Ectodermal cell (in vitro differentiated cells): ENCODE measurements around the gene MAPKAP1. TPM values are rescaled to one million over a fixed set of nuclear protein-coding genes. Genes with fewer than 3 reads are reported as not detected.

Source experiments
- H3K27ac ChIP-seq: 2 replicates; pipeline ENCODE4 v1.7.0; 2013; ENCODE audit warnings: mild to moderate bottlenecking, low read depth, low read length; ENCODE audit not compliant: insufficient read depth, poor library complexity, severe bottlenecking
- H3K27me3 ChIP-seq: 2 replicates; pipeline ENCODE4 v1.7.0; 2013; ENCODE audit warnings: mild to moderate bottlenecking, low read length; ENCODE audit not compliant: insufficient read depth, control insufficient read depth, poor library complexity, severe bottlenecking
- H3K36me3 ChIP-seq: one replicate; pipeline ENCODE4 v1.7.0; 2013; ENCODE audit warnings: low read length; ENCODE audit not compliant: control insufficient read depth, insufficient read depth
- H3K4me1 ChIP-seq: one replicate; pipeline ENCODE4 v1.7.0; 2013; ENCODE audit warnings: low read length; ENCODE audit not compliant: control insufficient read depth, insufficient read depth
- H3K4me3 ChIP-seq: 2 replicates; pipeline ENCODE4 v1.7.0; 2013; ENCODE audit warnings: low read depth, low read length, control low read depth; ENCODE audit not compliant: insufficient read depth
- H3K9me3 ChIP-seq: 2 replicates; pipeline ENCODE4 v1.7.0; 2013; ENCODE audit warnings: mild to moderate bottlenecking, low read length, moderate library complexity; ENCODE audit not compliant: control insufficient read depth
- WGBS, 2 experiments: methylation state at CpG; one replicate each; pipeline ENCODE4 v1.1.7; 2013; ENCODE audit warnings: missing lambda C conversion rate in 2 of 2; 5-methylcytosine and 5-hydroxymethylcytosine counted together
- polyA plus RNA-seq, 4 experiments: library from polyadenylated mRNA; stranded (reverse); fragments of 50-300 nt; gene quantifications; one replicate each; pipeline ENCODE4 v1.2.3, GENCODE V29; 2013

MAPKAP1 gene
- polyA plus RNA-seq (2013, experiment 1 of 4) = 75.0 TPM
- polyA plus RNA-seq (2013, experiment 2 of 4) = 59.8 TPM
- 46.1 TPM for polyA plus RNA-seq (2013, experiment 3 of 4)
- polyA plus RNA-seq (2013, experiment 4 of 4) = 52.4 TPM

DNA sequence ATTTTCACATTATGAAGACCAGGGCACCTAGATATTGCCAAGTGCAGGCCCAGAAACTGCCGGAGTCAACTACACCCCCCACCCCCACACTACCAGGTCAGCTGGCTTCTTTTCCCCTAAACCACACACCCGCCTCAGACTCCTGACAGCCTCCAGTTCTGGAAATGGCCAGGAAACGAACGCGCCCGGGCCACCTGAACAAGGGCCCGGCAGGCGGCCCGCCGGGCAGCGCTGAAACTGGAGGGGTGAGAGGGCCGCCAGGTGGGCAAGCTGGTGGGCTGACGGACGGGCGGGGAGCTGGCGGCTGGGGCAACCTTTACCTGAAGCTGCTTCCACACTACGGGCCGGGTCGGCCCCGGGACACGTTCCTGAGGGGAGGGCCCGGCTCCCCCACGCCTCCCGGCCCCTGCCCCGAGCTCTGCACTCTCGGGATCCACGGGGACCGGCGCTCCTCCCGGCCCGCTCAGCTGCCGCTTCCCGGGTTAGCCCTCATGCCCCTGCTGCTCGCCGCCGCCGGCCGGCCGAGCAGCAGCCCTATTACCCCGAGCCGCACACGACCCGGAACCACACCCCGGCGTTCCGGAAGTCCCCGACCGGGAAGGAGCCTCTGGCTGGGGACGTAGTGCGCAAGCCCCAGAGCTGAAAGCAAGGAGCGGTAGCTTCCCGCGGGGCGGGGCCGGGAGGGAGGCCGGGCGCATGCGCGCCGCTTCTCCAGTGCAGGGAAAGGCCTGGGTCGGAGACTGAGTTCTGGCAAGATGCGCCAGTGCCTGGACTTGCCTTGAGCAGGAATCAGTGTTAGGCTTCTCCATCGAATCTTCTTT, at the start of gene MAPKAP1:
Gene MAPKAP1, minus strand, starts transcription at position 558 of the 821 bp plus-strand sequence. CDS start 34,634 bp downstream, outside the sequence.
- peaks cover 4% of the 10 kb centered on the region for H3K4me1 ChIP-seq
- no peaks in the 10 kb centered on the region for H3K9me3 ChIP-seq
- no peaks in the 10 kb centered on the region for H3K27me3 ChIP-seq
- no peaks in the 10 kb centered on the region for H3K36me3 ChIP-seq
- H3K27ac ChIP-seq = no peak within 1 kb of the TSS
- WGBS, 2 experiments = 1% methylated on average over 63 of the region's 63 CpGs
- H3K4me3 ChIP-seq = peak within 1 kb of the TSS; percentile 94

- H3K4me1 ChIP-seq = peaks cover 76% of the 10 kb centered on the region
- H3K36me3 ChIP-seq = peaks cover 4% of the 10 kb centered on the region
- H3K9me3 ChIP-seq = no peaks in the 10 kb centered on the region
- H3K27me3 ChIP-seq = no peaks in the 10 kb centered on the region
- no peak overlapping the region for H3K4me3 ChIP-seq
- no peak overlapping the region for H3K27ac ChIP-seq
- WGBS, 2 experiments = 87 to 88% methylated on average over 4 of the region's 4 CpGs
Measured at GRCh38 chr9:125756518-125756917, 49.5 kb upstream of the MAPKAP1 start.

DNA sequence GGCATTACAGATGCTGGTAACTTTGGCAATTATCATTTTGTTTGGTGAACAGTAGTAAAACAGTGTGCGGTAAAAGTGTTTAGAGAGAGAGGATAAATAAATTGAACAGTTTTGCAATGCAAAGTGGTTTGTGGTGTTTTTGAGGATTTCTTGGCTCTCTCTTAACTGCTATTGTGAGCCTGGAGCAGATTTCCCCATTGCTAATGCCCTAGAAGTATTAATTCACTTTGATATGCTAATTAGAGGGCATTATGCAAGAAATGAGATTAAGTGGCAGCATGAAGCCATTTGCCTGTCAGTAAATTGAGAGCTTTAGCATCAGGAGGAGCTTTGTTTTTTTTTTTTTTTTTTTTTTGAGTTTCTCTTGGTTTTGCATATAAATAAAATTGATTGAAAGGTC, 48.3 kb upstream of the MAPKAP1 start:
- no peak overlapping the region for H3K27ac ChIP-seq
- H3K27me3 ChIP-seq = no peaks in the 10 kb centered on the region
- 23 to 37% methylated on average over 1 of the region's 1 CpG for WGBS, 2 experiments
- H3K9me3 ChIP-seq = no peaks in the 10 kb centered on the region
- peak overlapping the region; percentile 5 for H3K4me3 ChIP-seq
- H3K4me1 ChIP-seq = peaks cover 71% of the 10 kb centered on the region
- H3K36me3 ChIP-seq = peaks cover 4% of the 10 kb centered on the region

GRCh38 chr9:125754096-125754495, 47.1 kb upstream of the MAPKAP1 start:
- peaks cover 4% of the 10 kb centered on the region for H3K36me3 ChIP-seq
- no peaks in the 10 kb centered on the region for H3K27me3 ChIP-seq
- WGBS, 2 experiments = 33% methylated on average over 1 of the region's 2 CpGs; no CpG with 5 or more reads in 1 of the 2 experiments
- H3K4me1 ChIP-seq = peaks cover 59% of the 10 kb centered on the region
- H3K4me3 ChIP-seq = no peak overlapping the region
- H3K27ac ChIP-seq = no peak overlapping the region
- H3K9me3 ChIP-seq = no peaks in the 10 kb centered on the region

DNA sequence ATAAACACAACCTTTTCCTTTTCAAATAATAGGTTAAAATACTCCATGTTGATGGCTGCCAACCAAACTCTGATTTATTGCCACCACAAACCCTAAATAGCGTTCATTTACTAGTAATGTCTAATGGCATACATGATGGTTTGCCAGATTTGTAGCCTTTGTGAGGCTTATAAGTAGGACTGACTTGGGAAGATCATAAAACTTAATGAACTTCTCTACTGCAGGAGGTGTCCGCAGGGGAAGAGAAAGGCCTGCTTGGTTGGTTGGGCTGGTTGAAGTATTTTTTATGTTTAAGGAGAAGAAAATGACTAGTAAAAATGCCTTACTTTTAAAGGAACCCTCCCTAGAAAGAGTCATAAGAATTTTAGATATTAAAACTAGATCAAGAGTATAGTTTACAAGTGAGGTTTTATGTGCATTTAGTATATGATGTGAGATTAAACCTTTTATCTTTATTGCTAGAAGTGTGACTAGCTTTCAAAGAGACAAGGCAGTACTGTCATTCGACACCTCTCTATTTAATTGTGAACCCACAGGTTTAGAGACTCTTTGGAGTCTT, 45.1 kb upstream of the MAPKAP1 start:
- H3K4me1 ChIP-seq = peaks cover 44% of the 10 kb centered on the region
- H3K9me3 ChIP-seq = no peaks in the 10 kb centered on the region
- H3K27ac ChIP-seq = peak overlapping the region; percentile 17
- no peaks in the 10 kb centered on the region for H3K27me3 ChIP-seq
- peaks cover 4% of the 10 kb centered on the region for H3K36me3 ChIP-seq
- no peak overlapping the region for H3K4me3 ChIP-seq
- WGBS, 2 experiments = 49 to 52% methylated on average over 2 to 3 of the region's 3 CpGs

GRCh38 chr9:125750627-125751011, 43.6 kb upstream of the MAPKAP1 start:
- peak overlapping the region; percentile 22 for H3K27ac ChIP-seq
- peak overlapping the region; percentile 91 for H3K4me3 ChIP-seq

DNA sequence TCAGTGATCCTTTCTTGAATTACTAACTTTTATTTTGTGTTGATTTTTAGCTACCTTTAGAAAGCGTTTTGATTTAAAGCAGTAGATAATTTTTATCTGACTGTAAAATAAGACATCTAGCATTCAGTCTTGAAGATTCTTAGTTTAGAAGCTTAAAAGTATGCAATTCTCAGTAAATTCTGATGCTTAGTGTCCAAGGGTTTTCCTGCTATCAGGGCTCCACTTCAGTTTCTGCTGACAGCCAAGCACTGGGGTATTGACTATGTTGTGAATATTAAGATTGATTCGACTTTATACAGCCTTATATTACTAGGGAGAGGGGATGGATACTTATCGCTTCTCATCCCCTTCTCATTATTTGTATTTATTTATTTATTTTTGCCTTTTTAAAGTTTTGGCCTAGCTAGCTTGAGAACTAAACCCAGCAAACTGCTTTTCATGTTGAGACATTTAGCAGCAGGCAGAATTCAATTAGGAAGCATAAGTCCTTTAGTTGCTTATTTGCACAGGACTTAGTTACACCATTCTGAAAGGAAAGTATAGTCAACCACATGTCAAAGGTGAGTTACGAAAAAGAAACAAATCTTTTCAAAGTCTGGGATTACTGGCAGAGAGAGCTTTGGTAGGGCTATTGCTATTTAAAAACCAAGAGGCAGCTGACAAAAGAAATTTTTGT, 43.1 kb upstream of the MAPKAP1 start:
- Histone ChIP-seq H3K4me3 (peak overlapping the region; percentile 91), H3K27me3 (no peaks in the 10 kb centered on the region), H3K27ac (peak overlapping the region; percentile 22), H3K4me1 (peaks cover 29% of the 10 kb centered on the region), H3K36me3 (no peaks in the 10 kb centered on the region), H3K9me3 (no peaks in the 10 kb centered on the region)
- WGBS, 2 experiments = 39 to 42% methylated on average over 1 to 2 of the region's 4 CpGs

More at GRCh38 chr9:125750627-125751011, 43.6 kb upstream of the MAPKAP1 start:
- no peaks in the 10 kb centered on the region for H3K36me3 ChIP-seq
- H3K9me3 ChIP-seq = no peaks in the 10 kb centered on the region
- WGBS, 2 experiments = 20 to 28% methylated on average over 3 to 5 of the region's 6 CpGs
- H3K4me1 ChIP-seq = peaks cover 35% of the 10 kb centered on the region
- H3K27me3 ChIP-seq = no peaks in the 10 kb centered on the region

- Histone ChIP-seq H3K27ac (no peak overlapping the region), H3K4me1 (peaks cover 23% of the 10 kb centered on the region), H3K4me3 (peak overlapping the region; percentile 91), H3K36me3 (no peaks in the 10 kb centered on the region), H3K9me3 (no peaks in the 10 kb centered on the region), H3K27me3 (no peaks in the 10 kb centered on the region)
- WGBS, 2 experiments = 57 to 64% methylated on average over 4 of the region's 4 CpGs
Measured at GRCh38 chr9:125749287-125749935, 42.4 kb upstream of the MAPKAP1 start.

- H3K4me3 ChIP-seq = peak overlapping the region; percentile 91
- WGBS, 2 experiments = 0 to 1% methylated on average over 30 of the region's 30 CpGs
- H3K9me3 ChIP-seq = no peaks in the 10 kb centered on the region
- H3K27me3 ChIP-seq = no peaks in the 10 kb centered on the region
- no peaks in the 10 kb centered on the region for H3K36me3 ChIP-seq
- peaks cover 14% of the 10 kb centered on the region for H3K4me1 ChIP-seq
- peak overlapping the region; percentile 45 for H3K27ac ChIP-seq
Measured at GRCh38 chr9:125748446-125749099, 41.6 kb upstream of the MAPKAP1 start.
